Peyer's patch (tissue), 4 donors: Measurements from ENCODE around the gene SLX9. TPM values are rescaled to one million over a fixed set of nuclear protein-coding genes. Genes with fewer than 3 reads are reported as not detected.

Source experiments
- DNase-seq, 3 donors: peaks; one replicate each; pipeline ENCODE4 v3.0.0-alpha.2; 2017 to 2019
- H3K27ac ChIP-seq, 4 donors: fragments of 200-600 bp; sonication (generic); one replicate each; pipeline ENCODE4 v1.5.1; 2016 to 2019
- H3K27me3 ChIP-seq, 2 donors: fragments of 200-600 bp; sonication (generic); one replicate each; pipeline ENCODE4 v1.5.1; 2019
- H3K36me3 ChIP-seq, 3 donors: fragments of 200-600 bp; sonication (generic); one replicate each; pipeline ENCODE4 v1.5.1; 2016 to 2019
- H3K4me1 ChIP-seq, 4 donors: fragments of 200-600 bp; sonication (generic); one replicate each; pipeline ENCODE4 v1.5.1; 2016 to 2019
- H3K4me3 ChIP-seq, 4 donors: fragments of 200-600 bp; sonication (generic); 1 replicate in 3 of 4; 2 replicates in 1 of 4; pipeline ENCODE4 v1.5.1; 2016 to 2019; ENCODE audit warnings: mild to moderate bottlenecking in 1 of 4
- H3K9me3 ChIP-seq, 4 donors: fragments of 200-600 bp; sonication (generic); one replicate each; pipeline ENCODE4 v1.5.1; 2016 to 2019; ENCODE audit warnings: mild to moderate bottlenecking in 1 of 4
- POLR2A ChIP-seq, 2 donors: fragments of 450-650 bp; IDR thresholded peaks; one replicate each; pipeline ENCODE4 v1.5.1; 2017; ENCODE audit warnings: antibody characterized with exemption in 2 of 2, mild to moderate bottlenecking in 2 of 2, moderate library complexity in 2 of 2
- total RNA-seq, 4 donors: library from RNA; depleted of rRNA; stranded (reverse); fragments of >200 nt; gene quantifications; one replicate each; pipeline ENCODE4 v1.1.0, GENCODE V29; 2016
- TF ChIP-seq, protein P1 (sequence below), 6 experiments: fragments of 450-650 bp in 4 of 6; fragments of 200-600 bp in 2 of 6; sonication (generic) in 1 of 6; IDR thresholded peaks; one replicate each; pipeline ENCODE4 v1.5.1; 2017 to 2019; ENCODE audit warnings: antibody characterized with exemption in 6 of 6, mild to moderate bottlenecking in 3 of 6, moderate library complexity in 1 of 6

SLX9 gene
- total RNA-seq, 4 donors from 2014 or later: 7.8 to 10.5 (median 10.0) TPM; not detected in 1

DNA sequence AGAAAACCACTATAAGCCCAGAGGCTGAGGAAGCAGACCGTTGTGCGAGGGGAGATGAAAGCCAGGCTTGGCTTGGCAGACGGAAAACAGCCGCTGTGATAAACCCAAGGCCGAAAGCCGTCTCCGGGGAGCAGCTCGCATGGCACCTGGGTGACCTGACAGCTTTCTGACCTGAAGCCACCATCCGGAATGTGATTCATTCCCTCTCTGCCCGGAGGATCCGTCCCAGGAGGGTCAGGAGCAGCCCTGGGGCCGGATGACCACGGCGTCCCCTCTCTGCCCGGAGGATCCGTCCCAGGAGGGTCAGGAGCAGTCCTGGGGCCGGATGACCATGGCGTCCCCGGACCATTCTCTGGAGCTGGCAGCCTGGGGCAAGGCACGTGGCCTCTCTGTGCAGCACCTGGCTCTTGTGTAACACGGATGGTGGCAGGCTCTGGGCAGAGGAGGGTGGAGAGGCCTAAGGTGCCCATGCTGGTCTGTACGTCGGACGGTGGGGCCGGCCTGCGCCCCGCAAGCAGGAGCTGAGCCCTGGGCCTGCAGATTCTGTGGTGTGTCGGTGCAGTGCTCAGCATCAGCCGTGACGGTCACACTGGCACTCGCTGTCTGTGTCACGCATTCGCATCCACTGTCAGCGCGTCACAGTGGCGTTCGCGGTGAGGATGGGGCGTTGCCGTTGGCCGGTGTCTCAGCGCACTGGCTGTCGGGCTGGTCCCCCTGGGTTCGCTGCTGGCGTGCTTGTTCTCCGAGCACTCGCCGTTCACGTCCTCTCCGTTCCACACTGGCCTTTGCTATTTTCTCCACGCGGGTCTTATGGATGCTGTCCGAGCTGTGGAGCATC lies 50.3 kb downstream of the SLX9 start:
- Histone ChIP-seq H3K36me3 (no peaks in the 10 kb centered on the region), H3K4me1 (peaks cover 0 to 18% (median 0%) of the 10 kb centered on the region in 4 donors), H3K27ac (peak overlapping the region in 1 of 4 donors; percentile 50), H3K9me3 (no peaks in the 10 kb centered on the region), H3K27me3 (no peaks in the 10 kb centered on the region), H3K4me3 (no peak overlapping the region)
- DNase-seq: no peak
- TF ChIP-seq, protein P1, sequence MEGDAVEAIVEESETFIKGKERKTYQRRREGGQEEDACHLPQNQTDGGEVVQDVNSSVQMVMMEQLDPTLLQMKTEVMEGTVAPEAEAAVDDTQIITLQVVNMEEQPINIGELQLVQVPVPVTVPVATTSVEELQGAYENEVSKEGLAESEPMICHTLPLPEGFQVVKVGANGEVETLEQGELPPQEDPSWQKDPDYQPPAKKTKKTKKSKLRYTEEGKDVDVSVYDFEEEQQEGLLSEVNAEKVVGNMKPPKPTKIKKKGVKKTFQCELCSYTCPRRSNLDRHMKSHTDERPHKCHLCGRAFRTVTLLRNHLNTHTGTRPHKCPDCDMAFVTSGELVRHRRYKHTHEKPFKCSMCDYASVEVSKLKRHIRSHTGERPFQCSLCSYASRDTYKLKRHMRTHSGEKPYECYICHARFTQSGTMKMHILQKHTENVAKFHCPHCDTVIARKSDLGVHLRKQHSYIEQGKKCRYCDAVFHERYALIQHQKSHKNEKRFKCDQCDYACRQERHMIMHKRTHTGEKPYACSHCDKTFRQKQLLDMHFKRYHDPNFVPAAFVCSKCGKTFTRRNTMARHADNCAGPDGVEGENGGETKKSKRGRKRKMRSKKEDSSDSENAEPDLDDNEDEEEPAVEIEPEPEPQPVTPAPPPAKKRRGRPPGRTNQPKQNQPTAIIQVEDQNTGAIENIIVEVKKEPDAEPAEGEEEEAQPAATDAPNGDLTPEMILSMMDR (IDR thresholded peaks at IDR 0.05): no peak
- TF ChIP-seq POLR2A (IDR thresholded peaks at IDR 0.05): no peak

DNA sequence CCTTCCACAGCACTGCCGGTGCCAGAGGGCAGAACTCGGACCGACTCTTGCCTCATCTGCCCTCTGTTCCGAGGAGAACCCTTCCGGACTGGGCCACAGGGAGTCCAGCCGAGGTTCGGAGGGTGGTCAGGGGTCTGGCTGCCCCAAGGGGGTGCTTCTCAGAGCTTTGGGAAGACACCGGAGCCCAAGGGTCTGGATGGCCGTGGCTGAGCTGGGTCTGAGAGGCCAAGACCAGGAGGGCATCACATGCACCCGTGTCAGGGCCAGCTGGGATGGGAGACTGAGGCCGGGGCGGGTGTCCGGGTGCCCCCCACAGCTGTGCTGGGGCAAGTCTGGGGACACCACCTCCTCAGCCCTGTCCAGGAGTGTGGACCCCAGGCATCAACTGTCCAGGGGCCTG lies 51.1 kb downstream of the SLX9 start:
- Histone ChIP-seq H3K27ac (no peak overlapping the region), H3K4me1 (peaks cover 0 to 18% (median 0%) of the 10 kb centered on the region in 4 donors), H3K9me3 (no peaks in the 10 kb centered on the region), H3K4me3 (no peak overlapping the region), H3K36me3 (no peaks in the 10 kb centered on the region), H3K27me3 (no peaks in the 10 kb centered on the region)
- DNase-seq: no peak
- no peak for TF ChIP-seq POLR2A (IDR thresholded peaks at IDR 0.05)
- TF ChIP-seq, protein P1 (IDR thresholded peaks at IDR 0.05): no peak

DNA sequence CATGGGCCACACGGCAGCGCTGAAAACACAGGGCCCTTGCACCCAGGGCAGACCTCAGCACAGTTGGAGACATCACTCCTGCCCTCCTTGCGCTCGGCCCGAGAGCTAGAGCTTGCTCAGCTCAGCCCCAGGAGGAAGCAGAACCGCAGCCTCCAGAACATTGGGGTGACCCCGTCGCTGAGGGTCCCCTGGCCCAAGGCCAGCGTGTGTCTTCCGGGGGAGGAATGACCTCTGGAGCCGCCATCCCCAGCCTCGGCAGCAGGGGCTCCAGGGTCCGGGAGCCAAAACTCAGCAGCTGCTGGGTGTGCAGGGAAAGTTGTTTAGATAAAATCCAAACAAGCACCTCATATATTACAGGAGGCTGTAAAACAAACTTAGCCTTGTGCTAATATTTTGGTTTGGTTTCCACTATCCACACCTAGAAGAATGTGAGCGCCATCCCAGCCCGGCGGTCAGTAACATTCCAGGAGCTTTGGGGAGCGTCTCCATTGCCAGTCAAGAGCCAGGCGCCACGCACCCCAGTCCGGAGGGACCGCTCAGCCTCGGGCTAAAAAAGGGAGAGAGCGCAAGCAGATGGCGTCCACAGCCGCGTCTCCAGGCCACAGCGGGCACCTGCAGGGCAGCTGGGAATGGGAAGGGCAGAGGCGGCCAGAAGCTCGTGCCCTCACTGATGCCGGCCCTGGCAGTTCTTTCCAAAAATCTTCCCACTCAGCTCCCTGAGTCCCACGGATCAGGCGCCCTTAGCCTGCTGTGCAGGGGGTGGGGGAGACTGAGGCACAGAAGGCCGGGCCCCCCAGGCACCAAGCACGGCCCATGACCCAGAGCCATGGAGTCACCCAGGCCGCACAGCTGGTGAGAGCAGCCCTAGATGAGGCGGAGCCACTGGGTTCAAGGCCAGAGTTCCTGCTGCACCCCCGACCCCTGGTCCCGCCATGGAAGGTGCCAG lies 52.0 kb downstream of the SLX9 start:
- H3K27me3 ChIP-seq: no peaks in the 10 kb centered on the region
- peaks cover 0 to 18% (median 0%) of the 10 kb centered on the region in 4 donors for H3K4me1 ChIP-seq
- no peaks in the 10 kb centered on the region for H3K36me3 ChIP-seq
- H3K4me3 ChIP-seq: no peak overlapping the region
- H3K9me3 ChIP-seq: no peaks in the 10 kb centered on the region
- peak overlapping the region in 1 of 4 donors; percentile 19 for H3K27ac ChIP-seq
- TF ChIP-seq POLR2A (IDR thresholded peaks at IDR 0.05): no peak
- TF ChIP-seq, protein P1 (IDR thresholded peaks at IDR 0.05): no peak
- DNase-seq: no peak

DNA sequence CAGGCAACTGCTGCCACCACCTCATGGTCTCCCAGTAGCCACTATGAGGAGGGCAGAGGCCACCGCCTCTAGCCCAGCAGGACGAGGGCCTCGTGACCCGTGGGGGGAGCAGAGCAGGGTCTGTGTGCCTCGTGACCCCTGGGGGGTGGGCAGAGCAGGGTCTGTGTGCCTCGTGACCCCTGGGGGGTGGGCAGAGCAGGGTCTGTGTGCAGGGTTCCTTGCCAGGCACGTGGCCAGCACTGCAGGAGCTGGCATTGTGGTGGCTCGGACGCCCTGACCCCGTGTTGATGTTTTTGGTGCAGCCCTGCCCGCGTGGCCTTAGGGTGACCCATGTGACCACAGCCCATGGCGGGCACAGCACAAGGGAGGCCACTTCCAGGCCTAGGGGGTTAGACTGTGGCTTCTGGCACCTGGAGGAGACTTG lies 52.8 kb downstream of the SLX9 start:
- Histone ChIP-seq H3K36me3 (no peaks in the 10 kb centered on the region), H3K9me3 (no peaks in the 10 kb centered on the region), H3K27me3 (no peaks in the 10 kb centered on the region), H3K4me1 (peaks cover 0 to 18% (median 0%) of the 10 kb centered on the region in 4 donors), H3K4me3 (no peak overlapping the region), H3K27ac (no peak overlapping the region)
- no peak for TF ChIP-seq POLR2A (IDR thresholded peaks at IDR 0.05)
- TF ChIP-seq, protein P1 (IDR thresholded peaks at IDR 0.05): no peak
- DNase-seq: no peak

DNA sequence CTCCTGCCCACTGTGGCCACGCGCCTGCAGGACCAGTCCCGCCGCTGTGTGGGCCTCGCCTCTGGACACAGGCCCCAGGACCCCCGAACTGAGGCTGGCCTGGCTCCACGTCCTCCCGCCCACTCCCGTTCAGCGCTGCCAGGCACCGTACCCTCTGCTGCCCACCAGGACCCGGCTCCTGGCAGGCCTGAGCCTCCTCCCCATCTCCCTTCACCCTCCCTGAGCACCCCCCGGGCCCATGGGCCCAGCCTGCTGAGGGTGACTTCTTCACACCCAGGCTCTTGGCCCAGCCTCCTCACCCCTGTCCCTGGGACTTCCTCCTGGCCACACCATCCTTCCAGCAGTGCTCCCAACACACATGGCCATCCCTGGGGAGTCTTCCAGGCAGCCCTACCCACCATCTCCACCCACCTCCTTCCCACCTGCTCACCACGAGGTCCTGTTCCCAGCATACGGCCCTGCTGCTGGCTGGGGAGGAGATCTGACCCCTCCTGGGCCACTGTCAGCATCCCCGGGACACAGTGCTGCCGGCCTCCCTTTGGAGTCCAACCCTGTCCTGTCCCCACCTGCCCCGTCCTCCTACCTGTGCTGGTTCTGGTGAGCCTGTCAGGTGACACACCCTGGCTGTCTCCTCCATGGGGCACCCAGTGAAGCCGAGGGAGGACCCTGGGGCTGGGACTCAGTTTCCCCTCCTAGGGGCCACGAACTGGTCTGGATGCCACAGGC lies 53.7 kb downstream of the SLX9 start:
- no peaks in the 10 kb centered on the region for H3K27me3 ChIP-seq
- H3K4me3 ChIP-seq: no peak overlapping the region
- H3K36me3 ChIP-seq: no peaks in the 10 kb centered on the region
- no peak for DNase-seq
- peak overlapping the region in 1 of 4 donors; percentile 54 for H3K27ac ChIP-seq
- peaks cover 0 to 18% (median 0%) of the 10 kb centered on the region in 4 donors for H3K4me1 ChIP-seq
- no peak for TF ChIP-seq POLR2A (IDR thresholded peaks at IDR 0.05)
- TF ChIP-seq, protein P1 (IDR thresholded peaks at IDR 0.05): no peak
- H3K9me3 ChIP-seq: no peaks in the 10 kb centered on the region
